ENCODE measurements around the gene CDC16.

GRCh38 chr13:114222461-114222968 is 12.2 kb upstream of the CDC16 start:
- no peak for TF ChIP-seq CTCF (IDR thresholded peaks at IDR 0.05)
- TF ChIP-seq EZH2 (IDR thresholded peaks at IDR 0.05; ENCODE audit: borderline replicate concordance, insufficient read depth, low read depth, low read length, poor library complexity, severe bottlenecking) = no peak

Data from B cell (primary cell).